SHP77 treated with DMSO at 0.1 percent for 48 hours (cell line): ENCODE measurements around the gene PHF10.
"Not testable (repeated sequence)": the region's sequence is repeated elsewhere in the genome, so short reads cannot be mapped to it uniquely, and the experiment has no call there.

Experiments used
- DNase-seq: peaks from one replicate; lab custom pipeline; 2025; lab: John Stamatoyannopoulos, UW

Gene PHF10

GRCh38 chr6:169724494-169725124, at the start of gene PHF10:
Gene PHF10 (minus strand): TSS chr6:169724500. CDS start chr6:169723931, 569 bp downstream.
- peak; percentile 37 for DNase-seq

GRCh38 chr6:169766921-169767736, 42.8 kb upstream of the PHF10 start:
- no peak for DNase-seq

- no peak for DNase-seq
These were observed 41.9 kb upstream of the PHF10 start for GRCh38 chr6:169766232-169766631.

GRCh38 chr6:169765789-169766188, 41.5 kb upstream of the PHF10 start:
- not testable (repeated sequence) for DNase-seq

GRCh38 chr6:169763881-169764280, 39.6 kb upstream of the PHF10 start:
- DNase-seq, result no peak

- no peak for DNase-seq
These were observed 39.0 kb upstream of the PHF10 start for GRCh38 chr6:169763308-169763707.

GRCh38 chr6:169755162-169755561, 30.9 kb upstream of the PHF10 start:
- no peak for DNase-seq

- DNase-seq, result no peak
These were observed 27.8 kb upstream of the PHF10 start for GRCh38 chr6:169752074-169752623.

GRCh38 chr6:169751242-169752073, 27.2 kb upstream of the PHF10 start, which contains the start of the genes DYNLT2 and ERMARD:
Gene DYNLT2 (minus strand): TSS chr6:169751572. CDS start chr6:169751458, 114 bp downstream.
Gene ERMARD (plus strand): TSS chr6:169751622. CDS start chr6:169751658, 36 bp downstream.
- peak; percentile 76 for DNase-seq

GRCh38 chr6:169746556-169746955, 22.3 kb upstream of the PHF10 start:
- DNase-seq, result no peak

GRCh38 chr6:169745405-169745804, 21.1 kb upstream of the PHF10 start:
- no peak for DNase-seq

- no peak for DNase-seq
These were observed 17.0 kb upstream of the PHF10 start for GRCh38 chr6:169741344-169741743.

- DNase-seq, result no peak
These were observed 14.8 kb upstream of the PHF10 start for GRCh38 chr6:169738976-169739529.

- no peak for DNase-seq
These were observed 14.1 kb upstream of the PHF10 start for GRCh38 chr6:169738204-169738975.

GRCh38 chr6:169729961-169730360, 5.7 kb upstream of the PHF10 start:
- no peak for DNase-seq

- no peak for DNase-seq
These were observed 2.7 kb upstream of the PHF10 start for GRCh38 chr6:169726963-169727362.

- DNase-seq, result no peak
These were observed 1.7 kb upstream of the PHF10 start for GRCh38 chr6:169726049-169726400.

GRCh38 chr6:169725125-169726048, 1.1 kb upstream of the PHF10 start:
- peak; percentile 34 for DNase-seq

GRCh38 chr6:169723991-169724493, 258 bp downstream of the PHF10 start:
- DNase-seq, result no peak
